Measurements from ENCODE around the gene AFTPH.

Gene AFTPH

DNA sequence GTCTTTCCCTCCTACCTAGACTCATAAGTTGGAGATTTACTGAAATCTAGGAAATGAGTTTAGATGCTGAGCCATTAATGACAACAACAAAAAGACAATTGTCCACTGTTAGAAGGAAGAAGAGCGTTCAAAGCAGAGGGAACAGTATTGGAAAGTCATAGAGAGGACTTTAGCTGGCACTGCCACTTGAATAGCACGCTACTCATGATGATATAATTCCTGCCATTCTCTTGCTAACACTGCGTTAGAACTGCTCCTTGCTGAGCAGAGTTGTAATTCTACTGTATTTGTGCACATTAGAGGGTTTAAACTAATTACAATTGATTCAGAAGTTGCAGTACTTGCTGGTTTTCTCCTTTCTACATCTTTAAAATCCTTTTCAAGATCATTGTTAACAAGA, 9.0 kb upstream of the AFTPH start:
- no peak overlapping the region for H3K4me3 ChIP-seq (ENCODE audit: insufficient read depth, low read length, poor library complexity, severe bottlenecking)
- H3K79me2 ChIP-seq (ENCODE audit: insufficient read depth, low read length), result no peaks in the 10 kb centered on the region
- H3K27me3 ChIP-seq (ENCODE audit: low read length), result no peaks in the 10 kb centered on the region
- no peak overlapping the region for H3K27ac ChIP-seq (ENCODE audit: low read depth, low read length)
- no peaks in the 10 kb centered on the region for H4K20me1 ChIP-seq (ENCODE audit: low read depth, low read length)
- TF ChIP-seq EZH2phosphoT487 (conservative IDR thresholded peaks at IDR 0.05; ENCODE audit: low read length), result no peak
- TF ChIP-seq, protein P1, sequence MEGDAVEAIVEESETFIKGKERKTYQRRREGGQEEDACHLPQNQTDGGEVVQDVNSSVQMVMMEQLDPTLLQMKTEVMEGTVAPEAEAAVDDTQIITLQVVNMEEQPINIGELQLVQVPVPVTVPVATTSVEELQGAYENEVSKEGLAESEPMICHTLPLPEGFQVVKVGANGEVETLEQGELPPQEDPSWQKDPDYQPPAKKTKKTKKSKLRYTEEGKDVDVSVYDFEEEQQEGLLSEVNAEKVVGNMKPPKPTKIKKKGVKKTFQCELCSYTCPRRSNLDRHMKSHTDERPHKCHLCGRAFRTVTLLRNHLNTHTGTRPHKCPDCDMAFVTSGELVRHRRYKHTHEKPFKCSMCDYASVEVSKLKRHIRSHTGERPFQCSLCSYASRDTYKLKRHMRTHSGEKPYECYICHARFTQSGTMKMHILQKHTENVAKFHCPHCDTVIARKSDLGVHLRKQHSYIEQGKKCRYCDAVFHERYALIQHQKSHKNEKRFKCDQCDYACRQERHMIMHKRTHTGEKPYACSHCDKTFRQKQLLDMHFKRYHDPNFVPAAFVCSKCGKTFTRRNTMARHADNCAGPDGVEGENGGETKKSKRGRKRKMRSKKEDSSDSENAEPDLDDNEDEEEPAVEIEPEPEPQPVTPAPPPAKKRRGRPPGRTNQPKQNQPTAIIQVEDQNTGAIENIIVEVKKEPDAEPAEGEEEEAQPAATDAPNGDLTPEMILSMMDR (IDR thresholded peaks at IDR 0.05; ENCODE audit: insufficient read depth, low read length, poor library complexity, severe bottlenecking), result no peak
- H3K36me3 ChIP-seq (ENCODE audit: low read length), result no peaks in the 10 kb centered on the region
- H2AFZ ChIP-seq (ENCODE audit: low read depth, low read length, severe bottlenecking), result no peak overlapping the region
- no peaks in the 10 kb centered on the region for H3K9me2 ChIP-seq (replicated peaks; ENCODE audit: insufficient read depth, low read length)
- no peak overlapping the region for H3K4me2 ChIP-seq (ENCODE audit: low read depth, low read length, poor library complexity, severe bottlenecking)
- H3K9me3 ChIP-seq (ENCODE audit: insufficient read depth, low read length), result no peaks in the 10 kb centered on the region
- no peaks in the 10 kb centered on the region for H3F3A ChIP-seq (ENCODE audit: insufficient read depth)
- H3K9ac ChIP-seq (ENCODE audit: low read length), result no peak overlapping the region

GRCh38 chr2:64516651-64517510, 7.2 kb upstream of the AFTPH start:
- H3K36me3 ChIP-seq (ENCODE audit: low read length), result no peaks in the 10 kb centered on the region
- H3K4me3 ChIP-seq (ENCODE audit: insufficient read depth, low read length, poor library complexity, severe bottlenecking), result no peak overlapping the region
- no peaks in the 10 kb centered on the region for H3K9me2 ChIP-seq (replicated peaks; ENCODE audit: insufficient read depth, low read length)
- no peak overlapping the region for H3K9ac ChIP-seq (ENCODE audit: low read length)
- no peaks in the 10 kb centered on the region for H3K79me2 ChIP-seq (ENCODE audit: insufficient read depth, low read length)
- no peak overlapping the region for H2AFZ ChIP-seq (ENCODE audit: low read depth, low read length, severe bottlenecking)
- H3F3A ChIP-seq (ENCODE audit: insufficient read depth), result no peaks in the 10 kb centered on the region
- no peak overlapping the region for H3K4me2 ChIP-seq (ENCODE audit: low read depth, low read length, poor library complexity, severe bottlenecking)
- TF ChIP-seq EZH2phosphoT487 (conservative IDR thresholded peaks at IDR 0.05; ENCODE audit: low read length), result no peak
- TF ChIP-seq, protein P1 (IDR thresholded peaks at IDR 0.05; ENCODE audit: insufficient read depth, low read length, poor library complexity, severe bottlenecking), result no peak
- H3K9me3 ChIP-seq (ENCODE audit: insufficient read depth, low read length), result no peaks in the 10 kb centered on the region
- no peaks in the 10 kb centered on the region for H3K27me3 ChIP-seq (ENCODE audit: low read length)
- H3K27ac ChIP-seq (ENCODE audit: low read depth, low read length), result no peak overlapping the region
- H4K20me1 ChIP-seq (ENCODE audit: low read depth, low read length), result no peaks in the 10 kb centered on the region

- TF ChIP-seq EZH2phosphoT487 (conservative IDR thresholded peaks at IDR 0.05; ENCODE audit: low read length), result no peak
- TF ChIP-seq, protein P1 (IDR thresholded peaks at IDR 0.05; ENCODE audit: insufficient read depth, low read length, poor library complexity, severe bottlenecking), result no peak
- no peak overlapping the region for H3K4me3 ChIP-seq (ENCODE audit: insufficient read depth, low read length, poor library complexity, severe bottlenecking)
Observed at GRCh38 chr2:64517511-64517884, 6.6 kb upstream of the AFTPH start.

More at GRCh38 chr2:64517511-64517884, 6.6 kb upstream of the AFTPH start:
- H3K9me2 ChIP-seq (replicated peaks; ENCODE audit: insufficient read depth, low read length), result no peaks in the 10 kb centered on the region
- no peak overlapping the region for H2AFZ ChIP-seq (ENCODE audit: low read depth, low read length, severe bottlenecking)
- H3K27me3 ChIP-seq (ENCODE audit: low read length), result no peaks in the 10 kb centered on the region
- no peak overlapping the region for H3K27ac ChIP-seq (ENCODE audit: low read depth, low read length)
- no peak overlapping the region for H3K9ac ChIP-seq (ENCODE audit: low read length)
- H3K36me3 ChIP-seq (ENCODE audit: low read length), result no peaks in the 10 kb centered on the region
- H4K20me1 ChIP-seq (ENCODE audit: low read depth, low read length), result no peaks in the 10 kb centered on the region
- no peaks in the 10 kb centered on the region for H3F3A ChIP-seq (ENCODE audit: insufficient read depth)
- no peak overlapping the region for H3K4me2 ChIP-seq (ENCODE audit: low read depth, low read length, poor library complexity, severe bottlenecking)
- H3K9me3 ChIP-seq (ENCODE audit: insufficient read depth, low read length), result no peaks in the 10 kb centered on the region
- no peaks in the 10 kb centered on the region for H3K79me2 ChIP-seq (ENCODE audit: insufficient read depth, low read length)
